Sigmoid colon (tissue), 4 donors: ENCODE results near the gene SBK2.

Experiments
- EP300 ChIP-seq, 4 donors: sonication (generic); formaldehyde crosslinking; IDR thresholded peaks; one replicate each; pipeline ENCODE4 v1.6.1; 2017; ENCODE audit warnings: antibody characterized with exemption in 4 of 4
- POLR2A ChIP-seq, 2 donors: fragments of 450-650 bp; IDR thresholded peaks; one replicate each; pipeline ENCODE4 v1.6.1; 2016; ENCODE audit warnings: antibody characterized with exemption in 2 of 2, mild to moderate bottlenecking in 2 of 2, moderate library complexity in 2 of 2
- POLR2AphosphoS5 ChIP-seq, 4 donors: sonication (generic); formaldehyde crosslinking; IDR thresholded peaks; one replicate each; pipeline ENCODE4 v1.6.1; 2017; ENCODE audit warnings: antibody characterized with exemption in 4 of 4
- TF ChIP-seq, protein P1 (sequence below), 4 experiments: fragments of 450-650 bp in 3 of 4; fragments of 200-600 bp in 1 of 4; IDR thresholded peaks; one replicate each; pipeline ENCODE4 v1.5.1; 2016 to 2019; ENCODE audit warnings: antibody characterized with exemption in 4 of 4, mild to moderate bottlenecking in 3 of 4, moderate library complexity in 2 of 4

GRCh38 chr19:55481794-55482155 is 55.2 kb downstream of the SBK2 start:
- TF ChIP-seq, protein P1, sequence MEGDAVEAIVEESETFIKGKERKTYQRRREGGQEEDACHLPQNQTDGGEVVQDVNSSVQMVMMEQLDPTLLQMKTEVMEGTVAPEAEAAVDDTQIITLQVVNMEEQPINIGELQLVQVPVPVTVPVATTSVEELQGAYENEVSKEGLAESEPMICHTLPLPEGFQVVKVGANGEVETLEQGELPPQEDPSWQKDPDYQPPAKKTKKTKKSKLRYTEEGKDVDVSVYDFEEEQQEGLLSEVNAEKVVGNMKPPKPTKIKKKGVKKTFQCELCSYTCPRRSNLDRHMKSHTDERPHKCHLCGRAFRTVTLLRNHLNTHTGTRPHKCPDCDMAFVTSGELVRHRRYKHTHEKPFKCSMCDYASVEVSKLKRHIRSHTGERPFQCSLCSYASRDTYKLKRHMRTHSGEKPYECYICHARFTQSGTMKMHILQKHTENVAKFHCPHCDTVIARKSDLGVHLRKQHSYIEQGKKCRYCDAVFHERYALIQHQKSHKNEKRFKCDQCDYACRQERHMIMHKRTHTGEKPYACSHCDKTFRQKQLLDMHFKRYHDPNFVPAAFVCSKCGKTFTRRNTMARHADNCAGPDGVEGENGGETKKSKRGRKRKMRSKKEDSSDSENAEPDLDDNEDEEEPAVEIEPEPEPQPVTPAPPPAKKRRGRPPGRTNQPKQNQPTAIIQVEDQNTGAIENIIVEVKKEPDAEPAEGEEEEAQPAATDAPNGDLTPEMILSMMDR (IDR thresholded peaks at IDR 0.05) = no peak
- TF ChIP-seq POLR2A (IDR thresholded peaks at IDR 0.05) (no peak), POLR2AphosphoS5 (IDR thresholded peaks at IDR 0.05) (no peak), EP300 (IDR thresholded peaks at IDR 0.05) (no peak)
